ENCODE data around the gene MTMR8. TPM values are rescaled to one million over a fixed set of nuclear protein-coding genes. Genes with fewer than 3 reads are reported as not detected.

The MTMR8 gene
- total RNA-seq, 1 donor from 2014 or later: 1.3 TPM

GRCh38 chrX:64379924-64380323 lies 15.3 kb downstream of the MTMR8 start:
- no peak for DNase-seq (ENCODE audit: low read depth)
- H3K4me3 ChIP-seq (ENCODE audit: low read depth, low read length): no peak overlapping the region
- H3K36me3 ChIP-seq (ENCODE audit: control insufficient read depth, insufficient read depth, low read length): no peaks in the 10 kb centered on the region
- TF ChIP-seq, protein P1, sequence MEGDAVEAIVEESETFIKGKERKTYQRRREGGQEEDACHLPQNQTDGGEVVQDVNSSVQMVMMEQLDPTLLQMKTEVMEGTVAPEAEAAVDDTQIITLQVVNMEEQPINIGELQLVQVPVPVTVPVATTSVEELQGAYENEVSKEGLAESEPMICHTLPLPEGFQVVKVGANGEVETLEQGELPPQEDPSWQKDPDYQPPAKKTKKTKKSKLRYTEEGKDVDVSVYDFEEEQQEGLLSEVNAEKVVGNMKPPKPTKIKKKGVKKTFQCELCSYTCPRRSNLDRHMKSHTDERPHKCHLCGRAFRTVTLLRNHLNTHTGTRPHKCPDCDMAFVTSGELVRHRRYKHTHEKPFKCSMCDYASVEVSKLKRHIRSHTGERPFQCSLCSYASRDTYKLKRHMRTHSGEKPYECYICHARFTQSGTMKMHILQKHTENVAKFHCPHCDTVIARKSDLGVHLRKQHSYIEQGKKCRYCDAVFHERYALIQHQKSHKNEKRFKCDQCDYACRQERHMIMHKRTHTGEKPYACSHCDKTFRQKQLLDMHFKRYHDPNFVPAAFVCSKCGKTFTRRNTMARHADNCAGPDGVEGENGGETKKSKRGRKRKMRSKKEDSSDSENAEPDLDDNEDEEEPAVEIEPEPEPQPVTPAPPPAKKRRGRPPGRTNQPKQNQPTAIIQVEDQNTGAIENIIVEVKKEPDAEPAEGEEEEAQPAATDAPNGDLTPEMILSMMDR (IDR thresholded peaks at IDR 0.05; ENCODE audit: insufficient read depth, low read length, severe bottlenecking): no peak
- H3K27me3 ChIP-seq (ENCODE audit: control insufficient read depth, insufficient read depth, low read length): no peaks in the 10 kb centered on the region
- no peak for FAIRE-seq

- TF ChIP-seq, protein P1 (IDR thresholded peaks at IDR 0.05; ENCODE audit: insufficient read depth, low read length, severe bottlenecking): no peak
- Histone ChIP-seq H3K27me3 (ENCODE audit: control insufficient read depth, insufficient read depth, low read length) (no peaks in the 10 kb centered on the region), H3K4me3 (ENCODE audit: low read depth, low read length) (no peak overlapping the region), H3K36me3 (ENCODE audit: control insufficient read depth, insufficient read depth, low read length) (no peaks in the 10 kb centered on the region)
- FAIRE-seq (no peak), DNase-seq (ENCODE audit: low read depth) (no peak)
Measured at GRCh38 chrX:64377753-64378152, 17.5 kb downstream of the MTMR8 start.

DNA sequence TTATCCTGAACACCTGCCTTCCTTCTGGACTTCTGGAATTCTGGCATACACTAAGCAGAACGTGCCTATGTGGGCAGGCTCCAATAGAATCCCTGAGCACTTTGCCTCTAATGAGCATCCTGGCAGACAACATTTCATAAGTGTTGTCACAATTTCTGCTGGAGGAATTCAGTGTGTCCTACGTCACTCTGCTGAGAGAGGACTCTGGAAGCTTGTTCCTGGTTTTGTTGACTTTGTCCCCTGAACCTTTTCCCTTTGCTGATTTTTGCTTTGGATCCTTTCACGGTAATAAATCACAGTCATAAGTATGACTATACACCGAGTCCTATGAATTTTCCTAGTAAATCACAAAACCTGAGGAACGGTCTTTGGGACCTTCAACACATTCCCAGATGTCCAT lies 43.2 kb downstream of the MTMR8 start:
- FAIRE-seq (no peak), DNase-seq (ENCODE audit: low read depth) (no peak)
- TF ChIP-seq, protein P1 (IDR thresholded peaks at IDR 0.05; ENCODE audit: insufficient read depth, low read length, severe bottlenecking): no peak
- Histone ChIP-seq H3K4me3 (ENCODE audit: low read depth, low read length) (no peak overlapping the region), H3K27me3 (ENCODE audit: control insufficient read depth, insufficient read depth, low read length) (no peaks in the 10 kb centered on the region), H3K36me3 (ENCODE audit: control insufficient read depth, insufficient read depth, low read length) (no peaks in the 10 kb centered on the region)

- DNase-seq (ENCODE audit: low read depth) (no peak), FAIRE-seq (no peak)
- Histone ChIP-seq H3K4me3 (ENCODE audit: low read depth, low read length) (no peak overlapping the region), H3K36me3 (ENCODE audit: control insufficient read depth, insufficient read depth, low read length) (no peaks in the 10 kb centered on the region), H3K27me3 (ENCODE audit: control insufficient read depth, insufficient read depth, low read length) (no peaks in the 10 kb centered on the region)
- TF ChIP-seq, protein P1 (IDR thresholded peaks at IDR 0.05; ENCODE audit: insufficient read depth, low read length, severe bottlenecking): no peak
Measured at GRCh38 chrX:64350521-64350920, 44.7 kb downstream of the MTMR8 start.

DNA sequence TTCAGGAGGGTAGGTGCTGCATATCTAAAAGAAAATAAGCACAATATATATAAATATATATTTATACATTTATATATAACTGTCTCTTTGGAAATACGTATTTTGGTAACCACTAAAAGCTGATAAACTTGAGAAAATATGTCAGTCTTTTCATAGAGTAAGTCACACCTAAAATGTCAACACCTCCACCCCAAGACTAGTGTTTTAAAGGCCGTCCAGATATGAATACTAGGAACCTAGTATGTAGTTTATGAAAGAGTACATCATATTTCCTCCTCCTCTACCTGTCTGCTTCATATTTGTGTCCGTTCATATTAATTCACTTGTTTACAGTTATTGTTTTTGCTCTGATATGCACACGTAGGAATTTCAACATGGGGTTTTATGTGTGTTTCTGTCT lies 45.2 kb downstream of the MTMR8 start:
- no peak overlapping the region for H3K4me3 ChIP-seq (ENCODE audit: low read depth, low read length)
- no peak for FAIRE-seq
- TF ChIP-seq, protein P1 (IDR thresholded peaks at IDR 0.05; ENCODE audit: insufficient read depth, low read length, severe bottlenecking): no peak

DNA sequence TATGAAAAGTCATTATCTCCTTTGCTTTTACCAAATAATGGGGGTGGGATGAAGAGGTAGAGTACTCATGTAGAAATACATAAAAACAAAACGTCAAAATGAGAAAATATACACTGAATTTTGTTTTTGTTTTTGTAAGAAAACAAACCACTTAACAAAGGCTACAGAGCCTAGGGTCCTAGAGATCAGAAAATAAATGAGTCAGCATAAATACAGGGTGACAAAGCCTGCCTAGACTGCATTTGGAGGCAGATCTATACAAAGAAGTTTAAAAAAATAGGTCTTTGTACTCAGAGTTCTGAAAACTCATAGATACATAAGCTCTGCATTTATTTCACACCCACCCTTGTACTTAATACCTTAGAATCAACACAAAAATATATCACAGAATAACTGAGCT lies 52.4 kb downstream of the MTMR8 start:
- Histone ChIP-seq H3K4me3 (ENCODE audit: low read depth, low read length) (no peak overlapping the region), H3K36me3 (ENCODE audit: control insufficient read depth, insufficient read depth, low read length) (no peaks in the 10 kb centered on the region), H3K27me3 (ENCODE audit: control insufficient read depth, insufficient read depth, low read length) (no peaks in the 10 kb centered on the region)
- TF ChIP-seq, protein P1 (IDR thresholded peaks at IDR 0.05; ENCODE audit: insufficient read depth, low read length, severe bottlenecking): no peak
- DNase-seq (ENCODE audit: low read depth): no peak
- no peak for FAIRE-seq

More for the DNA sequence above, 45.2 kb downstream of the MTMR8 start:
- DNase-seq (ENCODE audit: low read depth): no peak
- Histone ChIP-seq H3K36me3 (ENCODE audit: control insufficient read depth, insufficient read depth, low read length) (no peaks in the 10 kb centered on the region), H3K27me3 (ENCODE audit: control insufficient read depth, insufficient read depth, low read length) (no peaks in the 10 kb centered on the region)
